HEK293T (cell line): ENCODE results near the gene MYO16.

Experiments used
- BHLHE40 ChIP-seq: fragments of 450-650 bp; IDR thresholded peaks from 2 replicates; pipeline ENCODE4 v1.6.1; 2016; ENCODE audit warnings: mild to moderate bottlenecking, moderate library complexity, borderline replicate concordance
- CTBP1 ChIP-seq: fragments of 450-650 bp; IDR thresholded peaks from 2 replicates; pipeline ENCODE4 v1.6.1; 2016; ENCODE audit warnings: borderline replicate concordance
- ELF4 ChIP-seq: fragments of 450-650 bp; IDR thresholded peaks from 2 replicates; pipeline ENCODE4 v1.6.1; 2017; ENCODE audit warnings: antibody characterized with exemption
- FOXA1 ChIP-seq: fragments of 450-650 bp; IDR thresholded peaks from 2 replicates; pipeline ENCODE4 v1.6.1; 2016; ENCODE audit warnings: mild to moderate bottlenecking
- FOXK2 ChIP-seq: fragments of 450-650 bp; IDR thresholded peaks from 2 replicates; pipeline ENCODE4 v1.6.1; 2016; ENCODE audit warnings: mild to moderate bottlenecking
- FOXM1 ChIP-seq: fragments of 450-650 bp; IDR thresholded peaks from 2 replicates; pipeline ENCODE4 v1.6.1; 2017; ENCODE audit warnings: mild to moderate bottlenecking, borderline replicate concordance
- HDGF ChIP-seq: fragments of 450-650 bp; IDR thresholded peaks from 2 replicates; pipeline ENCODE4 v1.6.1; 2017; ENCODE audit warnings: antibody characterized with exemption, borderline replicate concordance
- L3MBTL2 ChIP-seq: fragments of 450-650 bp; conservative IDR thresholded peaks from 2 replicates; pipeline ENCODE4 v1.6.1; 2016; ENCODE audit warnings: mild to moderate bottlenecking
- LEF1 ChIP-seq: fragments of 450-650 bp; IDR thresholded peaks from 2 replicates; pipeline ENCODE4 v1.6.1; 2017; ENCODE audit warnings: mild to moderate bottlenecking, borderline replicate concordance
- NFRKB ChIP-seq: fragments of 450-650 bp; IDR thresholded peaks from 2 replicates; pipeline ENCODE4 v1.6.1; 2016; ENCODE audit warnings: mild to moderate bottlenecking, moderate library complexity
- SP1 ChIP-seq: fragments of 450-650 bp; IDR thresholded peaks from 2 replicates; pipeline ENCODE4 v1.6.1; 2017
- SUZ12 ChIP-seq: fragments of 450-650 bp; IDR thresholded peaks from 2 replicates; pipeline ENCODE4 v1.6.1; 2016; ENCODE audit warnings: mild to moderate bottlenecking
- TARDBP ChIP-seq: fragments of 450-650 bp; IDR thresholded peaks from 2 replicates; pipeline ENCODE4 v1.6.1; 2016
- ZNF384 ChIP-seq: fragments of 450-650 bp; IDR thresholded peaks from 2 replicates; pipeline ENCODE4 v1.6.1; 2016

DNA sequence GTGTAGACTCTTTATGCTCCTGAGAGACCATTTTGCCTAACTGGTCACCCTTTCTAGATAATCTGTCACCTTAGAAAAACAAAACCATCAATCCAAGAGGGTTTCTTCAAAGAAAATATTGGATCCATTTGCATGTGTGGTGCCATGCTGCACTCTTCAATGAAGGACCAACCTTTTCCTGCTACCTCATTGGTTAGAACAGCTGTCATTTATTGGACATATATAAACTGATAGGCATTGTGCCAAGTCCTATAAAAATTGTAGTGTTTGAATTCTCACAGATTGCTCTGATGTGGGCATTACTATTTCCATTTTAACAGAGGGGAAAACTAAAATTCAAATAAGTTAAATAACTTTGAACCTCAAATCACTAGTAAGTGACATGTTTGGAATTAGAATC is 333.2 kb downstream of the MYO16 start:
- TF ChIP-seq L3MBTL2 (no peak), ZNF384 (no peak), FOXM1 (no peak), NFRKB (no peak), HDGF (no peak), FOXA1 (no peak), FOXK2 (no peak), SUZ12 (no peak), LEF1 (no peak), TARDBP (no peak), ELF4 (no peak), CTBP1 (no peak), SP1 (no peak), BHLHE40 (no peak)
